Epithelial cell of esophagus (primary cell): ENCODE data around the gene CD1C.
A peak's percentile ranks its signal among the peaks of the same experiment; 100 is the strongest.

ENCODE experiments used
- DNase-seq: peaks from one replicate; pipeline ENCODE4 v3.0.0; 2010; ENCODE audit warnings: low read depth
- H3K4me3 ChIP-seq: 2 replicates; pipeline ENCODE4 v1.5.1; 2011; ENCODE audit warnings: mild to moderate bottlenecking, low read length, control low read depth
- CTCF ChIP-seq: IDR thresholded peaks from 2 replicates; pipeline ENCODE4 v1.5.1; 2011; ENCODE audit warnings: low read depth, mild to moderate bottlenecking, low read length, control low read depth, inconsistent platforms; ENCODE audit not compliant: insufficient read depth; ENCODE audit errors: missing control alignments

Gene CD1C

GRCh38 chr1:158327481-158327880 is 37.8 kb downstream of the CD1C start:
- no peak for DNase-seq
- no peak overlapping the region for H3K4me3 ChIP-seq
- no peak for TF ChIP-seq CTCF

- no peak for TF ChIP-seq CTCF
- H3K4me3 ChIP-seq: no peak overlapping the region
- no peak for DNase-seq
These were observed 38.7 kb downstream of the CD1C start for GRCh38 chr1:158328426-158328825.

- DNase-seq: no peak
- no peak for TF ChIP-seq CTCF
- H3K4me3 ChIP-seq: no peak overlapping the region
These were observed 39.6 kb downstream of the CD1C start for GRCh38 chr1:158329300-158329699.

GRCh38 chr1:158329733-158330132 is 40.0 kb downstream of the CD1C start:
- peak; percentile 35 for TF ChIP-seq CTCF
- DNase-seq: peak; percentile 25
- no peak overlapping the region for H3K4me3 ChIP-seq

- TF ChIP-seq CTCF: no peak
- DNase-seq: no peak
- no peak overlapping the region for H3K4me3 ChIP-seq
These were observed 40.8 kb downstream of the CD1C start for GRCh38 chr1:158330391-158331105.

GRCh38 chr1:158331106-158331425 is 41.3 kb downstream of the CD1C start:
- TF ChIP-seq CTCF: no peak
- H3K4me3 ChIP-seq: no peak overlapping the region
- DNase-seq: no peak

GRCh38 chr1:158331481-158332150 is 41.9 kb downstream of the CD1C start, which contains the start of gene CD1B:
Gene CD1B (minus strand): TSS chr1:158331531. CDS start chr1:158331423, 108 bp downstream.
- TF ChIP-seq CTCF: no peak
- DNase-seq: no peak

More at GRCh38 chr1:158331481-158332150, 41.9 kb downstream of the CD1C start, which contains the start of gene CD1B:
- no peak within 1 kb of the TSS for H3K4me3 ChIP-seq
